Measurements from ENCODE around the gene SLC41A1. TPM values are rescaled to one million over a fixed set of nuclear protein-coding genes. Genes with fewer than 3 reads are reported as not detected.
"Not testable (repeated sequence)": the region's sequence is repeated elsewhere in the genome, so short reads cannot be mapped to it uniquely, and the experiment has no call there.

Gene SLC41A1
- polyA plus RNA-seq (ENCODE audit: insufficient read length in 12 of 12): 10 to 100 TPM in 11 of 12 donors, not detected in 1; 18.9 to 38.8 (median 30.8) TPM
- long read RNA-seq, donor 1: 0 reads
- long read RNA-seq, donor 2, full-length matches to known transcripts: 3 of 3 reads
- long read RNA-seq, donor 2, partial matches to known transcripts: 0 of 3 reads
- long read RNA-seq, donor 2, other reads (novel, unspliced or antisense): 0 of 3 reads
- long read RNA-seq, donor 3, full-length matches to known transcripts: 4 of 4 reads
- long read RNA-seq, donor 3, partial matches to known transcripts: 0 of 4 reads
- long read RNA-seq, donor 3, other reads (novel, unspliced or antisense): 0 of 4 reads
- long read RNA-seq, donor 4, full-length matches to known transcripts: 2 of 2 reads
- long read RNA-seq, donor 4, partial matches to known transcripts: 0 of 2 reads
- long read RNA-seq, donor 4, other reads (novel, unspliced or antisense): 0 of 2 reads
- long read RNA-seq, donor 5, full-length matches to known transcripts: 5 of 17 reads
- long read RNA-seq, donor 5, partial matches to known transcripts: 12 of 17 reads
- long read RNA-seq, donor 5, other reads (novel, unspliced or antisense): 0 of 17 reads
- long read RNA-seq, donor 6, full-length matches to known transcripts: 2 of 2 reads
- long read RNA-seq, donor 6, partial matches to known transcripts: 0 of 2 reads
- long read RNA-seq, donor 6, other reads (novel, unspliced or antisense): 0 of 2 reads
- long read RNA-seq, donor 7: 0 reads
- long read RNA-seq, donor 8, full-length matches to known transcripts: 2 of 7 reads
- long read RNA-seq, donor 8, partial matches to known transcripts: 5 of 7 reads
- long read RNA-seq, donor 8, other reads (novel, unspliced or antisense): 0 of 7 reads
- long read RNA-seq, donor 9, full-length matches to known transcripts: 3 of 3 reads
- long read RNA-seq, donor 9, partial matches to known transcripts: 0 of 3 reads
- long read RNA-seq, donor 9, other reads (novel, unspliced or antisense): 0 of 3 reads
- long read RNA-seq, donor 10, full-length matches to known transcripts: 7 of 13 reads
- long read RNA-seq, donor 10, partial matches to known transcripts: 6 of 13 reads
- long read RNA-seq, donor 10, other reads (novel, unspliced or antisense): 0 of 13 reads
- long read RNA-seq, donor 11, full-length matches to known transcripts: 3 of 3 reads
- long read RNA-seq, donor 11, partial matches to known transcripts: 0 of 3 reads
- long read RNA-seq, donor 11, other reads (novel, unspliced or antisense): 0 of 3 reads

DNA sequence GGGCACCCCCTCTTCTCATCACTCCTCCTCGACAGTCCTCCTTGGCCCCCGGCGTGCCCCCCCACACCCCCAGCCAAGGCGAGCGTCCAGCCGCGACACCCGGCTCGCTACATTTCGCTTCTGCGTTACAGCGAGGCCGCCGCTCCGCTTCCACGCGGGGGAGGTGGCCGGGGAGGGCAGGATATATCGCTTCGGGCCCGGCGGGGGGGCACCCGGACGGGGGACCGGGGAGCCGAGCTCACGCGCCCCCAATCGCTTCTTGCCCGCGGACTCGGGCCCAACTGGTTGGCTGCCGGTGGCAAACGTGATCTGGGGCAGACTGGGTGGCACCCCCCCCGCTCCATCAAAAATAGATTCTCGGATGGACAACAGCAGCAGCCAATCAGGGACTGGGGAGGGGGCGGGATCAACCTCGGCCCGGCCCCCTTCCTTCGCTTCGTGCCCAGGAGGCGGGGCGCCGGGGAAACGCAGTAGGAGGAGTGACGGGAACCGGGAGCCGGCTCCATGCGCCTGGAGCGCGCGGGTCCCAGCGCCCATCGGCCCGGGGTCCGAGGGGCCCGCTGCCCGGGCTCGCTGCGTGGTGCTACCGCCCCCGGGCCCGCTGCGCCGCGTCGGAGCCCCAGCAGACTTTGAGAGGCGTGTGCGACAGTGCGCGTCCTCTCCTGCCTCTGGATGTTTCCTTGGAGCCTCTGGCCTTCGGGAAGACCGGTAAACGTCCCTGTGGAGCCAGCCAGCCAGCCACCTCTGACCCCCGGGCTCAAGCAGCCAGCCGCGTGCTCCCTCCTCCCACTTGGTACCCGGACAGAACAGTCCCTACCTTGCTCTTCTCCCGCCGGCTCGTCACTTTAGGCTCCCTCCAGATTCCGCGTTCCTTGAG, at the start of gene SLC41A1:
TSS of gene SLC41A1 (minus strand) at position 321 of the 877 bp plus-strand sequence. CDS start 2,757 bp downstream, outside the sequence.
- DNase-seq: peak; percentile 94

DNA sequence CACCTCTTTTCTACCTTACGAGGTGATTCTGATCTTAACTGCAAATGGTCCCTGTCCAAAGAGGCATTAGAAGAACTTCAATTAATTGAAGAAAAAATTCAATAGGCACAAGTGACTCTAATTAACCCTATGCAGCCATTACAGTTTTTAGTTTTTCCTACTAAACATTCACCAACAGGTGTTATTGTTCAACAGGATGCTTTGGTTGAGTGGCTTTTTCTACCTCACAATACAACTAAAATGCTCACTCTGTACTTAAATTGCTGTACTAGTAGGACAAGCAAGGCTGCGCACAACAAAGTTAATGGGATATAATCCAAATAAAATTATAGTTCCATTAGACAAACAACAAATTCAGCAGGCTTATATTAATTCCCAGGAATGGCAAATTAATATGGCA, 48.5 kb upstream of the SLC41A1 start:
- DNase-seq: no peak

DNA sequence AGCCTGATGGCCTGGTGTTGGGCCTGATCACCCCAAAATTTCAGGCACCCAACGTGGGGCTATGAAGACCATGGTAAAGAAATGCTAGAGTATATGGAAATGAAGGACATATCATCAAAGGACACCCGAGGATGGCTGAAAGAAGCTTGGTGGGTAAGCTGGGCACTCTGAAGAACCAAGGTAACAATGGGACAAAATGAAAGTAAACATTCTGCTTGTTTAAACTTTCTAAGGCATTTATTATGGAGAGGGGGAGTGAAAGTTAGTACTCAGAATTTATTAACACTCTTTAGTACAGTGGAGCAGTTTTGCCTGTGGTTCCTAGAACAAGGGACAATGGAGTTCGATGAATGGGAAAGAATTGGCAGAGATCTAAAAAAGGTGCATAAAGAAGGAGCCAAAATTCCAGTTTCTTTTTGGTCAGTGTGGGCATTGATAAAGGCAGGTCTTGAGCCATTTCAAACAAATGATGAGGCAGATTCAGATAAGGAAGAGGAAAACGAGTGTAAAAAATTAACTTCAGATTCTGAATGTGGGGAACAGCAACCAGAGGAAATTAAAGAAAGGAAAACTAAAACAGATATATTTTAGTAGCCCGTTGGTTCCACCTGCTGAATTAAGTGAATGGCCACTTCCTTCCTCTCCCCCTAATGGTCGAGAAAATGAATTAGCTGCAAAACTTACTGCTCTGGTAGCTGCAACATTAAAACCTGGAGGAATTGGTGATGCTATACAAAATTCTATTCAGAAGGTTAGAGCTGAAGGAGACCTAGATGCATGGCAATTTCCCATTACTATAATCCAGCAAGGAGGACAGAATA, 45.4 kb upstream of the SLC41A1 start:
- no peak for DNase-seq

DNA sequence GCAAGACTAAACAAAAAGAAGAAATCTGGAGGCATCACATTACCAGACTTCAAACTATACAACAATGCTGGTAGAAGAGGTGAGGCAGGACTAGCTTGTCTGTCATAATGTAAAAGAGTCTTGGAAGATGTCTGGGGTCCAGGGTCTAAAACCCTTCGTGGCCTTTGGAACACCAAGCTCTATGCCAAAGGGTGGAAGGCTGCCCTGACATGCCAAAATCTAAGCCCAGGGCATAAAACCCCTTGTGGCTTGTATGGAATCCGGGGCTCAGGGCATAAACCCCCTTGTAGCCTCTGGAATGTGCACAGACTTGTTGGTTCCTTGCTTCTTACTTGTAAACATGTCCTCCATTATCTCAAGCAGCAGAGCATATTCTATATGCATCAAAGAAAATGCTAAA, 44.5 kb upstream of the SLC41A1 start:
- not testable (repeated sequence) for DNase-seq

DNA sequence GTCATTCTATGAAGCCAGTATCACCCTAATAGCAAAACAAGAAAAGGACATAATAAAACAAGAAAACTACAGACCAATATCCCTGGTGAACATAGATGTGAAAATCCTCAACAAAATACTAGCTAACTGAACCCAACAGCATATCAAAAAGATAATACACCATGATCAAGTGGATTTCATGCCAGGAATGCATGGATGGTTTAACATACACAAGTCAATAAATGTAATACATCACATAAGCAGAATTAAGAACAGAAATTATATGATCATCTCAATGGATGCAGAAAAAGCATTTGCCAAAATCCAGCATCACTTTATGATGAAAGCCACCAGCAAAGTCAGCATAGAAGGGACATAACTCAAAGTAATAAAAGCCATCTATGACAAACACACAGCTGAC, 43.4 kb upstream of the SLC41A1 start:
- DNase-seq: no peak

DNA sequence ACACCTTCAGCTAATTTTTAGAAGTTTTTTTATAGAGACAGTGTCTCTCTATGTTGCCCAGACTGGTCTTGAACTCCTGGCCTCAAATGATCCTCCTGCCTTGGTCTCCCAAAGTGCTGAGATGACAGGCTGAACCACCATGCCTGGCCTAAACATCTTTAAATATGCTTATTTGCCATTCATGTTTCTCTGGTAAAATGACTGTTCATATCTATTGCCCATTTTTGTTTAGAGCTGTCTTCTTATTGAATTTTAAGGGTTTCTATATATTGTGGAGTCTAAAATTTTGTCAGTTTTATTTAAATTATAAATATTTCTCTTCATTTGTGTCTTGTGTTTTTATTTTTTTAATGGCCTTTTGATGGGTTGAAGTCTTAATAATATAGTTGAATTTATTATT, 40.0 kb upstream of the SLC41A1 start:
- DNase-seq: no peak

DNA sequence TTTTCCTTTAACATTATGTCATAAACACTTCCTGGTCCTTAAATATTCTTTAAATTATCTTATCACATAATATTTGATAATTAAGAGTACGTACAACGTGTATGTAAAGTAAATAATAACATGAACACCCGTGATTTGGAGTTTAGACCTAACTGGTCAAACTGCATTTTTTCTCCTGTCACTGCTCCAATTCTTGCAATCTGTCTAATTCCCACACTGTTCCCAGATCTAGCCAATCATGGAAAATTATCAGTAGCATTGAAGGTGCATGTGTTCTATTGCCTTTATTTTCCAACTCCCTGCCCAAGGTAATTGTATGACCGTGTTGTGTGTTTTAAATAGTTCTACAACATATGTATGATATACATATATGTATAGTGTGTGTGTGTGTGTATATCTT, 39.0 kb upstream of the SLC41A1 start:
- no peak for DNase-seq

DNA sequence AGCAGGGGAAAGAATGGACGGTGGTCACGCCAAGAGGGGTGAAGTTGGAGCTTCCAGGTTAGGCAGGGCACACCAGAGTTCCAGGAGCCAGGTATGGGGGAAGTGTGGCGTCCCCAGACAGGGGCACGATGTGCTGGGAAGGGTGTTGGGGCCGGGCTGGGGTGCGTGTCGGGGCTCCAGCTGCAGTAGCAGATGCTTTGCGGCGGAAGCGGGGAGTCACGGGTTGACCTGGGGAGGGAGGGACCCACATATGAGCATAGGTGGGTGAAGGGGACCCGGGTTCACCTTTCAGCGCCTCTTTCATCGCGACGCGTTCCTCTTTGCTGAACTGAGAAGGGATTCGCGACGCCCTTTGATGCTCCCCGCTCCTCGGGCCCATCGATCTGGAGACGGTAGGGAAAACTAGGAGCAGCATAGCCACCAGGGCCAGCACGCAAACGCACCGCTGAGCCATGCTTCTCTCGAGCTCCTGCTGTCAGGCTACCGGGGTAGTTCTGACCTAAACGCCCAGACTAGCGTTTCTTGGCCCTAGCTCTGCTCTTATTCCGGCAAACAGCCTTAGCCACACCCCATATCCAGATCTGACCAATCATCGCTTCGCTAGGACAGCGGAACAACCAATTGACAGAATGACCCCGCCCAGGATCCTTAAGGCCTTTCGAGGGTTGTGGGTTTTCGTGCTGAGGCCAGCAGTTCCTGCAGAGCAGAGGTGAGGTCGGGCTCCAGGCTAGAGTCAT, 36.8 kb upstream of the SLC41A1 start, which contains the start of gene PM20D1:
TSS of gene PM20D1 (minus strand) at position 514 of the 737 bp plus-strand sequence. CDS start at position 454, 60 bp downstream.
- DNase-seq: peak; percentile 89

DNA sequence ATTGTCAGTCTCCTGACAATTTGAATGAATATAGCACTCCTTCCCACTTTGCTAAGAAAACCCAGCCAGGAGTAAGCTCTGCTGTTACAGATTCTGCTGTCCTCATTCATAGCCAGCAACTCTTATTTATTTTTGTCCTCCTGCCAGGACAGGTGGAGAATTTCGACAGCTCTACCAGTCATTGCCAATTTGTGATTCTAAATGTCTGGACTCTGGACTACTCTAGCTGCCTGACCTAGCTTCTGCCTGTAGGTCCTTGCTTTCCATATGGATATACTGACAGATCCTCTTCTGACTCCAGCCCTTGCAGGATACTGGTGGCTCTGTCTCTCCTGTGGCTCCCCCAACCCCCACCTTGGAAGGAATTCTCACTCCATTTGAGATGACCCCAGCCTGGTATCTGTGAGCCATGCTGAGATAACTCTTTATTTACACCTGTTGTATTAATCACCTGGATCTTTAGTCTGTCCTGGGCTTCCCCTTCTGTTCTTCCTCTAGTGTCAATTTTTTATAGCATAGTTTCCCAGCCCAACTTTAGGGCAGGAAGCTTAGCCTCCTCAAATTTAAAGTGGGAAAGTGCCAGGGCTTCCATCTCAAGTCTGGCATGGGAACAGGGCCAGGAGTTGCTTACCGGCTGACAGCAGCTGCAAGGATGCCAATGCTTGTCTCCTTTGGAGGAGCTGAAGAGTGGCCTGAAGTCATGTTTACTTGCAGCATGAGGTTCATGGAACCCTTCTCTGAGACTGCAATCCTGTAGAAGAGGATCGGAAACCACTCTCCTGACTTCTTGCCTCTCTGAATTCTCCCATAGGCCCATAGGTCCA, 30.2 kb upstream of the SLC41A1 start:
- no peak for DNase-seq

DNA sequence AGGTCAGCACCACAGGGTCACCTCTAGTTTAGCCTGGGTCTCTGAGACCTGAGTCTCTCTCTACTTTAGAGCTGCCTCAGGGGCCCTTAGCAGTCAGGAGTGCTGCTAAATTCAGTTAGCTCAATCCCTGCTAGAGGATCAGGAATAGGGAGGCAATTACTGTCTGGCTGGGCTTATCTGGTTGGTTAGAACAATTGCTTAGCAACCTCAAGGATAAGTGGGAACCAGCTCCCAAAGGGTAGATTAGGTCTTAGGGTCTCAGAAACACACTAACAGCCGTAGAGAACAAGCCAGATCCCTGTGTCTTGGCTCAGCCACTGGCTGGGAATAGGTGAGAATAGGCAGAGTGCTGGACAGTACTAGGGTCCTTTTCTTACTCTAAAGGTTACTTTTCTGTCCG, 29.2 kb upstream of the SLC41A1 start:
- no peak for DNase-seq

DNA sequence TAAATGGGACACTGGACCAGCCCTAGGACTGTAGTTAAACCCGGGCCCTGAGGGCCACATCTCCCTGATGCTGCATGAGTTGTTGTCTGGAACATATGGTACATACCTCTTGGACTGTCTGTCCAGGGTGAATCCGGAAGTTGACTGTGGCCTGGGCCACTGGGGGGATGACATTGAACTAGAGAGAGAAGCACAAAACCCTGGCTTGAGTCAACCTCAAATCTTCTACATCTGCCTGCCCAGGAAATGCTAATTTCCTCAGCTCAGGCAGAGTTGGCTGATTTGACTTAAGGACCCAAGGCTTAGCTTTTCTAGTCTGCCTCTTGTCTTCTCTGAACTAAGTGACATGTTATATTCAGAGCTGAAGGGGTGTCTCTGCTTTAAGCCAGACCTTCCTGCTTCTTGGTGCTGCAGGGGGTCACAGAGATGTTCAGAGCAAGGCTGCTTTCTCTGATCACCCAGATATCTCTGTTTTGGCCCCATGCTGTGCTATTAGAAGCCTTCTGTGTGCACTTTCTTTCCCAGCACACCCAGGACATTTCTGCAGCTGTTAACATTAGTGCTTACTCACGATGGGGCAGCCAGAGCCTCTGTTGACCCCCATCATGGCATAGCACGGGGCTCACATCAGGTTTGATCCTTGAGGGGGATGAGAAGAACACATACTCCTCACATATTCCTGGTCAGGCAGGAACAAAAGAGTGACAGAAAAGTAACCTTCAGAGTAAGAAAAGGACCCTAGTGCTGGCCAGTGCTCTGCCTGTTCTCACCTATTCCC, 27.3 kb upstream of the SLC41A1 start:
- DNase-seq: no peak

DNA sequence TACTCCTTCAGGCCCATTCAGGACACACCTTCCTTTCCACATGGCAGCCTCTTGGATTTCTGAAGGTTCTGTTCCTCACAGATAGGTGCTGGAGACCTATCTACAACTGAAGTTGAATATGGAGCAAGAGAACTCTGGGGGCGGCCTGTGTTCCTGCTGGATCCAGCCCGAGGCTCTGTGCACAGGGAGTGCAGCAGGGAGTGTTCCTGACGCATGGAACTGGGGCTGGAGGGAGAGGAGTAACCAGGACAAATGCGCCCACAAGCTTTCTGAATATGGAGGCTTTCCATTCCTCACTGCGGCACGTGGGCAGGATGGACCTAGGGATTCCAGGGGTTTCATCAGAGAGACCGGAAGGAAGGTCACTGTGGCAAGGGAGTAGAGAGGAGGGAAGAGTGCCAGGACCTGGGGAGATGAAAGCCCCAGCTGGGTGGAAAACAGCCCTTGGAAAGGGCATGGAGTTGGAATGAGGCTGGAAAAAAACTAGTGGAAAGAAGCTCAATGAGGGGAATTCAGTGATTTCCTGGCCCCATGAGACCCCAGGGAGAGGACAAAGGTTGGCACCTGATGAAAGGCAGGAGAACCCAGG, 24.5 kb upstream of the SLC41A1 start:
- no peak for DNase-seq

DNA sequence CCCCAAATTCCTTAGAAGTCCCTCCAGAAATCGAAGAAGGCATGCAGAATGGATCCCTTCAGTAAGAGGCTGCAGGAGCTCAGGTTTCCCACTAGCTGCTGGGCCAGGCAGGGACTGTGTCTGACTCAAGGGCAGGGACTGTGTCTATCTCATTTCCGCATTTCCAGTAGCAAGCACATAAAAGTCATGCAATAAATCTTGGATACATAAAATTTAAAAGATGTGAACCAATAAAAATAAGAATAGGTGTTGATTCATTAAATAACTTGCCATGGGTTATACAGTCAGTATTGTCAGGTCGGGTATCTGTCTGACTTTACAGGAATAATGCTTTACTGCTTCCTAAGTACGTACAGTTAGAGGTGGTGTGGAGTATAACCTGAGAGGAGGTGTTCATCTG, 21.8 kb upstream of the SLC41A1 start:
- DNase-seq: no peak

DNA sequence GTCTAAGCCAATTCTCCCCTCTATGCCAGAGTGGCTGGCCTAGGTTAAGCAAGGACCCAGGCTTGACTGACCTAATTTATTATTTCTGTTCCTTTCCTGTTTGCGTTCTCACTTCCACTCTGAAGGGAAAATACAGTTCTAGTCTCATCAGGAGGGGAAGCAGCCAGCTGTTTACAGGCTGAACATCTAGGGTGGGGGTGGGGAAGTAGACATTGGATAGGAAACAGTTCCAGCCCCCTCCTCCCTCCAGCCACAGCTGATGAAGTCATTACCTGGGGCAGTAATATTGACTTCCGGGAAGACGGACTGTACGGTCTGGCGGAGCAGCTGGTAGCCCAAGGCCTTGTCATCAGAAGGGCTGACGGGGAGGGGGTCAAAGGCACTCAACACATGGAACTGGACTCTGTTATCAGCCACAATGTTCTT, 19.3 kb upstream of the SLC41A1 start:
- no peak for DNase-seq

DNA sequence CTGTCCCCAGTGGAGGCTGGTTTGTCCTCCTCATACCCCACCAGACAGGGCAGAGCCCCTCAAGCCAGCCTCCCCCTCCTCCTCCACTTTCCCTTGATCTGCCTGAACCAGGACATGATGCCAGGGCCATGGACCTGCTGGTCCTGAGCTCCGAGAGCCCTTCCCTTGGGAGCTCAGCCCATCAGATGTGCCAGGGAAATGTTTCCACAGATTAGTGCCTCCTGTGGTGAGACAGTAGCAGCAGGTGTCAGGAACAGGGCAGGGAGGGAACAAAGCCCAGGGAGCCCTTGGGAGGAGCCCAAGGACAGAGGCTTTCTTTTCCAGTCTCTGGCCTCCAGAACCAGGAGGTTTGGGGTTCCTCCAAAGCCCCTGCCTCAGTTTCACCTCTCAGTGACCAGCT, 14.6 kb upstream of the SLC41A1 start:
- no peak for DNase-seq

DNA sequence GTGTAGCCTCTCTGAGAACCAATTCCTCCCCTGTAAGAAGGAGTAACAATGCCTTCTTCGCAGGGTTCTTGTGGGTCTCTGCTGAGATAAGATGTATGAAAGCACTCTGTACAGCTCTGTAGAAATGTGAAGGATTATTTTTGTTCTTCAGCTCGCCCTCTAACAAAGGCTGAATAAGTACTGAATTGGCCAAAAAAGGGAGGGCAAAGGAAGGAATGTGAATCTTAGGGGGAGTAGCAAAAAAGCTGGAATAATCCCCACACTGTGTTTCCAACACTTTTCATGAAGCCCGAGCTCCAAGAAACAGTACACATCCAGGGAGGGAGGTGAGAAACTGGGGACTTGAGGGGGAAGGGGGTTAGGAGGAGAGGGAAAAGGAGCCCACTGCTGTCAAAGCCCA, 14.0 kb upstream of the SLC41A1 start:
- DNase-seq: no peak

Measured in muscle of arm (tissue), 14 donors.